Endodermal cell (in vitro differentiated cells): ENCODE results near the gene EFCAB6. TPM values are rescaled to one million over a fixed set of nuclear protein-coding genes. Genes with fewer than 3 reads are reported as not detected.

Source experiments
- DNase-seq: peaks from one replicate; pipeline ENCODE4 v3.0.0-alpha.2; 2017
- H3K27ac ChIP-seq: 2 replicates; pipeline ENCODE4 v1.5.1; 2013; ENCODE audit warnings: mild to moderate bottlenecking, low read depth, low read length, moderate library complexity
- H3K27me3 ChIP-seq: 2 replicates; pipeline ENCODE4 v1.6.1; 2013; ENCODE audit warnings: mild to moderate bottlenecking, low read length, moderate library complexity; ENCODE audit not compliant: insufficient read depth, control insufficient read depth, poor library complexity, severe bottlenecking
- H3K36me3 ChIP-seq: 2 replicates; pipeline ENCODE4 v1.7.0; 2013; ENCODE audit warnings: mild to moderate bottlenecking, low read length, moderate library complexity; ENCODE audit not compliant: control insufficient read depth, insufficient read depth
- H3K4me1 ChIP-seq: one replicate; pipeline ENCODE4 v1.7.0; 2013; ENCODE audit warnings: low read length; ENCODE audit not compliant: control insufficient read depth, insufficient read depth
- H3K4me3 ChIP-seq: 2 replicates; pipeline ENCODE4 v1.5.1; 2013; ENCODE audit warnings: mild to moderate bottlenecking, low read length, moderate library complexity
- H3K9ac ChIP-seq: 2 replicates; pipeline ENCODE4 v1.6.1; 2013; ENCODE audit warnings: mild to moderate bottlenecking, low read length, moderate library complexity; ENCODE audit not compliant: poor library complexity, severe bottlenecking; ENCODE audit errors: extremely low read depth
- H3K9me3 ChIP-seq: 2 replicates; pipeline ENCODE4 v1.6.1; 2013; ENCODE audit warnings: mild to moderate bottlenecking, low read length, moderate library complexity; ENCODE audit not compliant: control insufficient read depth
- H3K27ac Mint-ChIP-seq: 2 replicates; pipeline ENCODE4 v1.8.0; 2020; ENCODE audit warnings: mixed read lengths
- H3K27me3 Mint-ChIP-seq: 2 replicates; pipeline ENCODE4 v1.8.0; 2021; ENCODE audit warnings: mild to moderate bottlenecking, mixed read lengths; ENCODE audit not compliant: insufficient read depth
- H3K36me3 Mint-ChIP-seq: 2 replicates; pipeline ENCODE4 v1.8.0; 2020; ENCODE audit warnings: low read depth, mixed read lengths
- H3K4me1 Mint-ChIP-seq: 2 replicates; pipeline ENCODE4 v1.8.0; 2020; ENCODE audit warnings: mixed read lengths
- H3K4me3 Mint-ChIP-seq: 2 replicates; pipeline ENCODE4 v1.8.0; 2020; ENCODE audit warnings: mild to moderate bottlenecking, moderate library complexity, mixed read lengths
- H3K9me3 Mint-ChIP-seq: 2 replicates; pipeline ENCODE4 v1.8.0; 2020; ENCODE audit warnings: mild to moderate bottlenecking, mixed read lengths
- WGBS, 2 experiments: methylation state at CpG; one replicate each; pipeline versions ENCODE4 v1.1.5 to v1.1.7; 2013; ENCODE audit warnings: missing lambda C conversion rate in 2 of 2, mixed read lengths in 1 of 2; ENCODE audit not compliant: insufficient coverage in 1 of 2, insufficient read length in 1 of 2; 5-methylcytosine and 5-hydroxymethylcytosine counted together
- total RNA-seq, 2 donors: library from RNA; stranded (reverse); fragmentation: NEBNext Ultra II Directional in 1 of 2; extraction: Animal tissue kit (Norgen Biotek cat#: 25700) in 1 of 2; gene quantifications; 2 replicates in 1 of 2; 3 replicates in 1 of 2; pipeline ENCODE4 v1.2.1, GENCODE V29; 2021
- TF ChIP-seq, protein P1 (sequence below): fragments of 200-600 bp; sonication (generic); conservative IDR thresholded peaks from 2 replicates; pipeline ENCODE4 v1.5.0; 2021; ENCODE audit warnings: antibody characterized with exemption, mild to moderate bottlenecking

The EFCAB6 gene
- total RNA-seq, 2 donors from 2014 or later: 1.8 to 2.0 TPM

DNA sequence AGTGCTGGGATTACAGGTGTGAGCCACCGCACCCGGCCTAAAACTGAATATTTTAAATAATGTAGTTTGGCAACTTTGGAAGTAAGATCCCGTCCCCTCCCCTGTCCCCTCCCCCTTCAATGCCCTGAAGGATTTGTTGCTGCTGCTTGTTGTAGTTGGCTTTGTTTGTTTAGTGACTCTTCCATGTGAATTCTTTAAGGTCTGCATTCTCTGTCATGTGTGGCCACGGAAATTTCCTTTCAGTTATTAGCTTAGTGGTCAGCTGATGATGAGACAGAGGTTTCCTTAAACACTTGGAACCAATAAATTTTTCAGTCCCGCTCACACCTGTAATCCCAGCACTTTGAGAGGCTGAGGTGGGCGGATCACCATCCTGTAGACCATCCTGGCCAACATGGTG is 290.4 kb downstream of the EFCAB6 start:
- Mint-ChIP-seq H3K4me1 (no peaks in the 10 kb centered on the region), H3K36me3 (no peaks in the 10 kb centered on the region), H3K27ac (no peak overlapping the region), H3K9me3 (no peaks in the 10 kb centered on the region), H3K4me3 (no peak overlapping the region), H3K27me3 (no peaks in the 10 kb centered on the region)
- no peaks in the 10 kb centered on the region for H3K36me3 ChIP-seq
- H3K27ac ChIP-seq: no peak overlapping the region
- H3K9me3 ChIP-seq: no peaks in the 10 kb centered on the region
- H3K4me3 ChIP-seq: no peak overlapping the region
- H3K27me3 ChIP-seq: no peaks in the 10 kb centered on the region
- no peak overlapping the region for H3K9ac ChIP-seq
- TF ChIP-seq, protein P1, sequence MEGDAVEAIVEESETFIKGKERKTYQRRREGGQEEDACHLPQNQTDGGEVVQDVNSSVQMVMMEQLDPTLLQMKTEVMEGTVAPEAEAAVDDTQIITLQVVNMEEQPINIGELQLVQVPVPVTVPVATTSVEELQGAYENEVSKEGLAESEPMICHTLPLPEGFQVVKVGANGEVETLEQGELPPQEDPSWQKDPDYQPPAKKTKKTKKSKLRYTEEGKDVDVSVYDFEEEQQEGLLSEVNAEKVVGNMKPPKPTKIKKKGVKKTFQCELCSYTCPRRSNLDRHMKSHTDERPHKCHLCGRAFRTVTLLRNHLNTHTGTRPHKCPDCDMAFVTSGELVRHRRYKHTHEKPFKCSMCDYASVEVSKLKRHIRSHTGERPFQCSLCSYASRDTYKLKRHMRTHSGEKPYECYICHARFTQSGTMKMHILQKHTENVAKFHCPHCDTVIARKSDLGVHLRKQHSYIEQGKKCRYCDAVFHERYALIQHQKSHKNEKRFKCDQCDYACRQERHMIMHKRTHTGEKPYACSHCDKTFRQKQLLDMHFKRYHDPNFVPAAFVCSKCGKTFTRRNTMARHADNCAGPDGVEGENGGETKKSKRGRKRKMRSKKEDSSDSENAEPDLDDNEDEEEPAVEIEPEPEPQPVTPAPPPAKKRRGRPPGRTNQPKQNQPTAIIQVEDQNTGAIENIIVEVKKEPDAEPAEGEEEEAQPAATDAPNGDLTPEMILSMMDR: no peak
- WGBS, 2 experiments: 92 to 93% methylated on average over 3 of the region's 6 CpGs
- no peaks in the 10 kb centered on the region for H3K4me1 ChIP-seq
- DNase-seq: no peak

- Histone ChIP-seq H3K9ac (no peak overlapping the region), H3K4me3 (no peak overlapping the region), H3K27ac (no peak overlapping the region), H3K36me3 (no peaks in the 10 kb centered on the region), H3K9me3 (no peaks in the 10 kb centered on the region), H3K4me1 (no peaks in the 10 kb centered on the region), H3K27me3 (no peaks in the 10 kb centered on the region)
- H3K4me3 Mint-ChIP-seq: no peak overlapping the region
- H3K4me1 Mint-ChIP-seq: no peaks in the 10 kb centered on the region
- no peak overlapping the region for H3K27ac Mint-ChIP-seq
- no peak for DNase-seq
- TF ChIP-seq, protein P1: no peak
- H3K27me3 Mint-ChIP-seq: no peaks in the 10 kb centered on the region
- WGBS, 2 experiments: 83 to 90% methylated on average over 2 of the region's 2 CpGs
- H3K36me3 Mint-ChIP-seq: no peaks in the 10 kb centered on the region
- no peaks in the 10 kb centered on the region for H3K9me3 Mint-ChIP-seq
Observed at GRCh38 chr22:43520632-43521039, 291.5 kb downstream of the EFCAB6 start.

DNA sequence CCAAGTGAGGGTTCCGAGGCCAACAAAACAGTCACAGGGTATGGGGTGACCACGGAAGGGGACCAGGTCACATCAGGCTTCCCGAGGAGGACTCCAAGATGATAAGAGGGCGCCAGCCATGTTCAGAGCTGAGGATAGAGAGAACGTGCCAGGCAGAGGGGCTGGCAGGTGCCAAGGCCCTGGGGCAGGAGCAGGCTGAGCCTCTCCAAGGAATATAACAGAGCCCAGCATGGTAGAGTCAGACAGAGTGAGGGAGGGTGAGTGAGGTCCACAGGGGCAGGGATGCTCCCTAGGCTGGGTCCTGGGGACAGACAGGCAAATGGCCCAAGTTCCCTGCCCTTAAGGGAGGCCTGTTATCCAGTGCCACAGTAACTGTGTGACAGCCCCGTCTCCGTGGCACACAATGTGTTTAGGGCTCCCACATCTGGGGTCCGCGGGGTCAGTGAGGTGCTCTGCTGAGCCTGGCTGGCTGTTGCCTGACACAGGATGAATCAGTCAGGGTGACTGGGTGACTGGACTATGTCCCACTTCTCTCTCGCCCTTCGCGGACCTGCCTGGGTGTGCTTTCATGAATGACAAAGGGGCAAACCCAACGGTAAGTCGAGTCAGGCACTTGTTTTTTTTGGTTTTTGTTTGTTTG is 295.0 kb downstream of the EFCAB6 start:
- Histone ChIP-seq H3K27me3 (no peaks in the 10 kb centered on the region), H3K9ac (no peak overlapping the region), H3K36me3 (no peaks in the 10 kb centered on the region), H3K4me1 (no peaks in the 10 kb centered on the region), H3K9me3 (no peaks in the 10 kb centered on the region), H3K27ac (no peak overlapping the region), H3K4me3 (no peak overlapping the region)
- H3K4me1 Mint-ChIP-seq: no peaks in the 10 kb centered on the region
- H3K36me3 Mint-ChIP-seq: no peaks in the 10 kb centered on the region
- no peaks in the 10 kb centered on the region for H3K9me3 Mint-ChIP-seq
- 90 to 92% methylated on average over 9 to 14 of the region's 14 CpGs for WGBS, 2 experiments
- no peak for DNase-seq
- no peak overlapping the region for H3K27ac Mint-ChIP-seq
- no peak overlapping the region for H3K4me3 Mint-ChIP-seq
- TF ChIP-seq, protein P1: no peak
- H3K27me3 Mint-ChIP-seq: no peaks in the 10 kb centered on the region
